NB4 (cell line): Measurements from ENCODE around the gene ZSWIM6.
"Not testable (repeated sequence)": the region's sequence is repeated elsewhere in the genome, so short reads cannot be mapped to it uniquely, and the experiment has no call there.

Experiments used
- DNase-seq: peaks from one replicate; pipeline ENCODE4 v3.0.0; 2010; ENCODE audit warnings: low read depth
- H3K4me3 ChIP-seq: one replicate; pipeline ENCODE4 v1.5.1; 2011; ENCODE audit warnings: mild to moderate bottlenecking, low read depth, low read length, moderate library complexity
- CTCF ChIP-seq: IDR thresholded peaks from one replicate; pipeline ENCODE4 v1.5.1; 2012; ENCODE audit warnings: low read depth, low read length
- MYC ChIP-seq: IDR thresholded peaks from 2 replicates; pipeline ENCODE4 v1.6.1; 2011; ENCODE audit warnings: low read depth, low read length
- POLR2A ChIP-seq: IDR thresholded peaks from 2 replicates; pipeline ENCODE4 v1.6.1; 2011; ENCODE audit warnings: mild to moderate bottlenecking; ENCODE audit not compliant: insufficient read length; ENCODE audit errors: extremely low read depth
- TF ChIP-seq, protein P1 (sequence below): IDR thresholded peaks from 2 replicates; pipeline ENCODE4 v1.6.1; 2011; ENCODE audit warnings: low read depth, low read length

ZSWIM6 gene

DNA sequence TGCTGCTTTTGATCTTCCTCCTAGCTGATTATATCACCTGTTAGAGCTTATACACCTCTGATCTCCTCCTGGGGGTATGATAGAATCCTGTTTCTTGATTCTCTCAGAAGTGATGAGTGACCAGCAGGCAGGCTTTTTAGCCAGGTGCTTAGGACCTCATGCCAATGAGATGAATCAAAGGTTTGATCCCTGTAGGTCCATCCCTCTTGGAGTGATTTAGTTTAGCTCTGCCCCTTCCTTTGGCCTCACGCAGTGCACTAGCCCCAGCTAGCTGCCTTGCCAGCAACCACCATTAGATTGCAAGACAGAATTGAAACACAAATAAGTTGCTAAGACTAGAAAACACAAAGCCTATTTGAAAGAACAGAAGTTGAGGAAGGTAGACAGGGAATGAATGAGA lies 84.4 kb downstream of the ZSWIM6 start:
- no peak overlapping the region for H3K4me3 ChIP-seq
- no peak for TF ChIP-seq MYC
- TF ChIP-seq CTCF, result no peak
- TF ChIP-seq, protein P1, sequence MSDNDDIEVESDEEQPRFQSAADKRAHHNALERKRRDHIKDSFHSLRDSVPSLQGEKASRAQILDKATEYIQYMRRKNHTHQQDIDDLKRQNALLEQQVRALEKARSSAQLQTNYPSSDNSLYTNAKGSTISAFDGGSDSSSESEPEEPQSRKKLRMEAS, result no peak
- TF ChIP-seq POLR2A, result no peak
- no peak for DNase-seq

DNA sequence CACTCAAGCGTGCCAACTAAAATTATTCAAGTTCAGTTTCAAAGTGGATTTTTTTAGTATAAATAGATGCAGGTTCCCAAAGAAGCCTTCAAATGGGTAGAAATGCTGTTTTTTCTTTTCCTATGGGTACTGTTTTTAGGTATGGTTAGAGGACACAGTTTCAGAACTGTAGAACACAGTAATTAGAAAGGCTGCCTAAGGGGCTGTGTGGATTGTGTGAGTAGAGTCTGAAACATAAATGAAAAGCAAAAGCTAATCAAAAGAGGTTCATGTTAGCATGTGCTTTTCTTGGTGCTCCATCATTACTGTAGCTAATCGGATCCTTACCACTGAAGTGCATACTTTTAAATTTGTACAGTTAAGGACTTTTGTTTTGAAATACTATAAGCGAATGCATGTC lies 85.3 kb downstream of the ZSWIM6 start:
- no peak overlapping the region for H3K4me3 ChIP-seq
- no peak for DNase-seq
- TF ChIP-seq, protein P1, result no peak
- TF ChIP-seq POLR2A (no peak), CTCF (no peak), MYC (no peak)

DNA sequence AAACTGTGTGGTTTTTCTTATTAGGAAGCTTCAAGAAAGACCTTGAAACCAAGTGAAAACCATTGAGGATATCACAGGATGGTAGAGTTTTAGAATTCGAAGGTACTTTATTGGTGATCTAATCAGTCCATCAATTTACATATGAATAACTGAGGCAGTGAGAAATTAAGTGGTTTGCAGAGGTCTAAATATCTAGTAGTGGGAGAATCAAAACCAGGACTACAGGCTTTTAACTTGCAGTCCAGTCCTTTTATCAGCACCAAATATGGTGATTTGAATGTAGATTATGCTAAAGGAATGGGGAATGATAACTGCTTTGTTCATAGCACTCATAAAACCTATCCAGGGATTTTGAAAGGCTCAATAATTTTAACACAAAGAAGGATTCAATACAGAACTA lies 85.8 kb downstream of the ZSWIM6 start:
- TF ChIP-seq CTCF, result no peak
- no peak for TF ChIP-seq MYC
- no peak for TF ChIP-seq POLR2A
- TF ChIP-seq, protein P1, result no peak
- no peak overlapping the region for H3K4me3 ChIP-seq
- DNase-seq, result no peak

DNA sequence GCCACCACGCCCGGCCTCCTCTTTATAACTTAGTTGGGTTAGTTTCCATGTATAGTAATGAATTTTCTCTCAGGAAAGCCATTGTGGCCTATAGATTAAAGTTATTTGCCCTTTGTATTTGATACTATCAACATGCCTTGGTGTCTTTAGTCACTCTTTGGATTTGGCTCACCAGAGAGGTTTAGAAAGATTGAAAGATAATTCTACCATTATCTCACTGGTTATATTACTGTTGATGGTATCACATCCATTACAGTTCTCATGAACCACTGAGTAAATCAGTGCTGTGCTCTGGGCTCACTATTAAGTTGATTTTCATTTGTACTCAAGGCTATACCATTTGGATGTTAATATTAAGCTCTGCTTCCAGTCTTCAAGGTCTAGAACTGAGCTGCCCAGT lies 87.0 kb downstream of the ZSWIM6 start:
- TF ChIP-seq MYC, result no peak
- no peak for TF ChIP-seq CTCF
- no peak for TF ChIP-seq POLR2A
- TF ChIP-seq, protein P1, result no peak
- H3K4me3 ChIP-seq, result no peak overlapping the region
- no peak for DNase-seq

DNA sequence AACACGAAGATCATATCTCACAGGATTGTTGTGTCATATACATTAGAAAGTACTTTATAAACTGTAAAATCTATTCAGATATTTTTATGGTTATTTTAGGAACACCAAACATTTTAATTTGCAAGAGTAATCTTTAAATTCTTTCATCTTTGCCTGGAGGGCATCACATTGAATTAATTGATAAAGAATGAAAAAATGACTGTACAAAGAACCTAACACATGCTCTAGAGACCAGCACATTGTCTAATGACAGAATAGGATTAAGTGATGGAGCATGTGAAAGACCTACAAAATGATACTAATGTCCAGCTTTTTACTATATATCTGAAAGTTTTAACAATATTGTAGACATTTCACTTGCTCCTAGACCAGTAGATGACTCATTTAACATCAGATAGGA lies 88.0 kb downstream of the ZSWIM6 start:
- no peak for DNase-seq
- H3K4me3 ChIP-seq, result no peak overlapping the region
- TF ChIP-seq POLR2A (no peak), MYC (no peak), CTCF (no peak)
- TF ChIP-seq, protein P1, result no peak

DNA sequence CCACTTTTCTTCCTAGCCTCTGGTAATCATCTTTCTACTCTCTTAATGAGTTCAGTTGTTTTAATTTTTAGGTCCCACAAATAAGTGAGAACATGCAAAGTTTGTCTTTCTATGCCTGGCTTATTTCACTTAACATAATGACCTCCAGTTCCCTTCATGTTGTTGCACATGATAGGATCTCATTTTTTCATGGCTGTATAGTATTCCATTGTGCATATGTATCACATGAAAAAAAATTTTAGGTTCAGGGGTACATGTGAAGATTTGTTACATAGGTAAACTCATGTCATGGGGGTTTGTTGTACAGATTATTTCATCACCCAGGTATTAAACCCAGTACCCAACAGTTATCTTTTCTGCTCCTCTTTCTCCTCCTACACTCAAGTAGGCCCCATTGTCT lies 89.2 kb downstream of the ZSWIM6 start:
- H3K4me3 ChIP-seq, DNase-seq: not testable (repeated sequence)
